Nephron progenitor cell (in vitro differentiated cells): Measurements from ENCODE around the gene GNG14.

Experiments
- DNase-seq: peaks from one replicate; pipeline ENCODE4 v3.0.0; 2021
- H3K27ac Mint-ChIP-seq: 2 replicates; pipeline ENCODE4 v1.8.0; 2021; ENCODE audit warnings: mild to moderate bottlenecking, moderate library complexity, mixed read lengths
- H3K27me3 Mint-ChIP-seq: 2 replicates; pipeline ENCODE4 v1.8.0; 2021; ENCODE audit warnings: mild to moderate bottlenecking, low read depth, mixed read lengths; ENCODE audit not compliant: poor library complexity
- H3K36me3 Mint-ChIP-seq: 2 replicates; pipeline ENCODE4 v1.8.0; 2021; ENCODE audit warnings: low read depth, mixed read lengths
- H3K4me1 Mint-ChIP-seq: 2 replicates; pipeline ENCODE4 v1.8.0; 2021; ENCODE audit warnings: mixed read lengths
- H3K4me3 Mint-ChIP-seq: 2 replicates; pipeline ENCODE4 v1.8.0; 2021; ENCODE audit warnings: mild to moderate bottlenecking, moderate library complexity, mixed read lengths
- H3K9me3 Mint-ChIP-seq: 2 replicates; pipeline ENCODE4 v1.8.0; 2021; ENCODE audit warnings: mild to moderate bottlenecking, moderate library complexity, mixed read lengths
- TF ChIP-seq, protein P1 (sequence below): fragments of 200-600 bp; sonication (generic); IDR thresholded peaks from 2 replicates; pipeline ENCODE4 v1.5.0; 2021; ENCODE audit warnings: antibody characterized with exemption

Gene GNG14

DNA sequence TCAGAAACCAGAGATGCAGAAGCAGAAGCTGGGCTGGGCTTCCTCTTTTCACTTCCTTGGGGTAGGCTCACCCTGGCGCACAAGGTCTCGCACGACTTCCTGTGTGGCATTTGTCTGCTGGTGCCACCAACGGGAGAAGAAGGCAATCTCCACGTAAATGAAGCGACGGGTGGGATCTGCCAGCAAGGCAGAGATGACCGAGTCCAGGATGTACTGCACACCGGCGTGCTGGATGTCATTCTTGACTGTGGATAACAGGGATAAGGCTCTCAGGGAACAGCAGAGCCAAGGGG is 22.6 kb upstream of the GNG14 start:
- DNase-seq: no peak
- H3K4me3 Mint-ChIP-seq: peak overlapping the region; percentile 97
- peaks cover 4% of the 10 kb centered on the region for H3K27me3 Mint-ChIP-seq
- H3K27ac Mint-ChIP-seq: no peak overlapping the region
- H3K36me3 Mint-ChIP-seq: peaks cover 14% of the 10 kb centered on the region
- TF ChIP-seq, protein P1, sequence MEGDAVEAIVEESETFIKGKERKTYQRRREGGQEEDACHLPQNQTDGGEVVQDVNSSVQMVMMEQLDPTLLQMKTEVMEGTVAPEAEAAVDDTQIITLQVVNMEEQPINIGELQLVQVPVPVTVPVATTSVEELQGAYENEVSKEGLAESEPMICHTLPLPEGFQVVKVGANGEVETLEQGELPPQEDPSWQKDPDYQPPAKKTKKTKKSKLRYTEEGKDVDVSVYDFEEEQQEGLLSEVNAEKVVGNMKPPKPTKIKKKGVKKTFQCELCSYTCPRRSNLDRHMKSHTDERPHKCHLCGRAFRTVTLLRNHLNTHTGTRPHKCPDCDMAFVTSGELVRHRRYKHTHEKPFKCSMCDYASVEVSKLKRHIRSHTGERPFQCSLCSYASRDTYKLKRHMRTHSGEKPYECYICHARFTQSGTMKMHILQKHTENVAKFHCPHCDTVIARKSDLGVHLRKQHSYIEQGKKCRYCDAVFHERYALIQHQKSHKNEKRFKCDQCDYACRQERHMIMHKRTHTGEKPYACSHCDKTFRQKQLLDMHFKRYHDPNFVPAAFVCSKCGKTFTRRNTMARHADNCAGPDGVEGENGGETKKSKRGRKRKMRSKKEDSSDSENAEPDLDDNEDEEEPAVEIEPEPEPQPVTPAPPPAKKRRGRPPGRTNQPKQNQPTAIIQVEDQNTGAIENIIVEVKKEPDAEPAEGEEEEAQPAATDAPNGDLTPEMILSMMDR: no peak
- H3K9me3 Mint-ChIP-seq: no peaks in the 10 kb centered on the region
- peaks cover 56% of the 10 kb centered on the region for H3K4me1 Mint-ChIP-seq

DNA sequence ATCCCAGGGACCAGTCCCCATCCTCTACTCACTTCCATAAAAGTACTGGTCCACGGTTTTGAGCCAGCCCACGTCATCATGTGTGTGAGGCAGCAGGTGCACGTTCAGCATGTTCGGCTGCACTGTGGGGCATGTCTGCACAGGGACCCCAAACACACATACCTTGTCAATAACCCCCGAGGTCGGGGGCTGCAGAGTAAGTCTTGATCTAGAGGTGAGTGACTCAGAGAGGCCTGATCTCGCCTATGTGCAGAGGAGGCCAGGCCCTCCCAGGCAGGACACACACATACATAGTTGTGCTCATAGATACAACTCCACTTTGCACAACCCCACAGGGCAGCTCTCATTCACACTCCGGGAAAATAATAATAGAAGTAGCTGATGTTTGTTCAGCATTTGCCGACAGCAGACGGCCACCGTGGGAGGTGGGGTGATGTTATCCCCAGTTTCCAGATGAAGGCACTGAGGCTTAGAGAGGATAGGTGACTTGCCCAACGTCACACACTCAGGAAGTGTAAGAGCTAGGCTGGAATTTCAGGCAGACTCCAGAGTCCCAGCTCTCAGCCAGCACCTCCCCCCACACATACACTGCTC is 22.0 kb upstream of the GNG14 start:
- H3K4me3 Mint-ChIP-seq: peak overlapping the region; percentile 97
- DNase-seq: no peak

DNA sequence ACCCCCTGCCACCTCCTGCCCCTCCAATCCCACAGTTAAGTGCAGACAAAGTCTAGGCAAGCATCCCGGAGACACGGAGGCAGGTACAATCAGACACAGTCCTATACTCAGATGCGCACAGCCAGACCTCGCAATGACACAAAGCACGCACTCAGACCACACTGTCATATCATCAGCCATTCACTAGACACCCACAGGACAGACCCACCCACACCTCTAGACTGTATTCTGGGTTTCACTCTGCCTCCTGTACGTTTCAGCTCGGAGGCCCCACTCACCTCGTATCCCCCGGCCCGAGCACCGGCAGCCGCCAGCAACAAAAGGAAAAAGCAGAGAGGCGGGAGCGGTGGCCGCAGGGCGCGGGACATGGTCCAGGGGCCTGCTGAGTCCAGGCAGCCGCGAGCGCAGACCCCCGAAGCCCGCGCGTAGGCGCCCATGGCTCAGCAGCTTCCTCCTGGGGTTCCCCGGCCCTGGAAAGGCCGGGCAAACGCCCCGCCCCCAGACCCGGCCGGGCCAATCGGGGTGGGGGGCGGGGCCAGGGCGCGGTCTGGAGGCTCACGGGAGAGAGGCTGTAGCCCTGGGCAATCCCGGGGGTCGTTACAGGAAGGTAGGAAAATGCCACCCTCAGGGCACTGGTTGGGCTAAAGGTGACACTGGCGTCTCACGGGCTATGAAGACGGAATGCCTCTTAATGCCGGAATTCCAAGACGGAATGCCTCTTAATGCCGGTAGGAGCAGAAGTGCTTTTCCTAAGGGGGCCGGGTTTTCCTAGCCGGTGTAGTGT is 21.3 kb upstream of the GNG14 start, which contains the start of the genes MAN2B1 and WDR83:
TSS of gene MAN2B1 (minus strand) at position 478 of the 784 bp plus-strand sequence. CDS start at position 437, 41 bp downstream.
TSS of gene WDR83 (plus strand) at position 543 of the 784 bp plus-strand sequence. CDS start 2,984 bp downstream, outside the sequence.
- H3K9me3 Mint-ChIP-seq: no peaks in the 10 kb centered on the region
- peak within 1 kb of the TSS; percentile 97 for H3K4me3 Mint-ChIP-seq
- peaks cover 62% of the 10 kb centered on the region for H3K4me1 Mint-ChIP-seq
- TF ChIP-seq, protein P1: no peak
- peak within 1 kb of the TSS; percentile 98 for H3K27ac Mint-ChIP-seq
- peaks cover 4% of the 10 kb centered on the region for H3K27me3 Mint-ChIP-seq
- peak; percentile 87 for DNase-seq
- H3K36me3 Mint-ChIP-seq: peaks cover 6% of the 10 kb centered on the region

More for the DNA sequence above, 22.0 kb upstream of the GNG14 start:
- H3K4me1 Mint-ChIP-seq: peaks cover 62% of the 10 kb centered on the region
- peaks cover 11% of the 10 kb centered on the region for H3K36me3 Mint-ChIP-seq
- TF ChIP-seq, protein P1: no peak
- H3K9me3 Mint-ChIP-seq: no peaks in the 10 kb centered on the region
- peaks cover 4% of the 10 kb centered on the region for H3K27me3 Mint-ChIP-seq
- H3K27ac Mint-ChIP-seq: no peak overlapping the region

DNA sequence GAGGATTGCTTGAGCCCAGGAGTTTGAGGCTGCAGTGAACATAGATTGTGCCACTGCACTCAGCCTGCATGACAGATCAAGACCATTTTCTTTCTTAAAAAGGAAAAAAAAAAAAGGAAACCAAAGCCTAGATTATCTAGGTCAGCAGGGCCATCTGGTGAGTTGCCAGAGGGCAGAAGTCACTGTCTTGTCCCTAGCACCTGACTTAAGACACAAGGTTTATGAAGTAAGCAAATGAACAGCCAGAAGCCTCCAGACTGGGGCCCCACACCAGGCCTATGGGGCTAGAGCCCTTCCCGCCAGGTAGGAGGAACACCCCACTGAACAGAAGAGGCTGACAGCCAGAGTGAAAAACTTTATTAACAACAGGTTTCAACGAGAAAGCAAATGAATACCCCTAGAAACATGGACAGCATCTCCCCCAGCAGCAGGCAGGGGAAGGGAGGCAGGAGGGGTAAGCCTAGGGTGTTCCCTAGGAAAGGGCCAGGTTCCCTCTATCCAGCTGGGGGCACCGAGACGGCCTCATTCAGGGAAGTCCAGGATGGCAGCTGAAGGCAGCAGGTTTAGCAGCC is 20.0 kb upstream of the GNG14 start:
- peaks cover 14% of the 10 kb centered on the region for H3K36me3 Mint-ChIP-seq
- DNase-seq: no peak
- peaks cover 4% of the 10 kb centered on the region for H3K27me3 Mint-ChIP-seq
- H3K9me3 Mint-ChIP-seq: no peaks in the 10 kb centered on the region
- H3K4me1 Mint-ChIP-seq: peaks cover 67% of the 10 kb centered on the region
- TF ChIP-seq, protein P1: no peak
- peak overlapping the region; percentile 97 for H3K4me3 Mint-ChIP-seq
- no peak overlapping the region for H3K27ac Mint-ChIP-seq

DNA sequence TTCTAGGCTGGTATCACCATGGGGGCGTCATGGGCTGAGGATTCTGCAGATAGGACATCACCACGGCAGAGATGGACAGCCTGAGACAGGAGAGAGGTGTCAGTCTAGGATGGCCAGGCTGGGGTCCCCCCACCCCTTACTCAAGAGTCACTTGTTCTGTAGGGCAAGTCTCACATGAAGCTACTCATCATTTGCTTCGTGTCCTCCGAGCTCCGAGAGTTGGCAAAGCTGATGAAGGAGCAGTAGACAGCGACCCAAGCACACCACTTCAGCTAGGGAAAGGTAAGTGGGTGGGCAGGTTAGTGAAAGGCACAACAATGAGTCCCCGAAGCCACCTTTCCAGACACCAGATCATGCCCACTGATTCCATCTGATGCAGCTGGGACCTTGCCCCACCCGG is 19.5 kb upstream of the GNG14 start:
- no peak for DNase-seq
- H3K4me1 Mint-ChIP-seq: peaks cover 67% of the 10 kb centered on the region
- peak overlapping the region; percentile 81 for H3K27ac Mint-ChIP-seq
- peaks cover 4% of the 10 kb centered on the region for H3K27me3 Mint-ChIP-seq
- peak overlapping the region; percentile 97 for H3K4me3 Mint-ChIP-seq
- no peaks in the 10 kb centered on the region for H3K9me3 Mint-ChIP-seq
- TF ChIP-seq, protein P1: no peak
- peaks cover 10% of the 10 kb centered on the region for H3K36me3 Mint-ChIP-seq
